ENCODE measurements around the gene COPS9. TPM values are rescaled to one million over a fixed set of nuclear protein-coding genes. Genes with fewer than 3 reads are reported as not detected.
A peak's percentile ranks its signal among the peaks of the same experiment; 100 is the strongest.

Gene COPS9
- total RNA-seq, 1 donor: 73.0 TPM

- H3K4me3 ChIP-seq (ENCODE audit: low read depth, low read length): no peak overlapping the region
- peak; percentile 89 for TF ChIP-seq CTCF (IDR thresholded peaks at IDR 0.05; ENCODE audit: insufficient read depth, low read length)
- DNase-seq (ENCODE audit: low read depth): peak; percentile 30
Measured at GRCh38 chr2:240149943-240150784, 14.1 kb upstream of the COPS9 start.

- TF ChIP-seq CTCF (IDR thresholded peaks at IDR 0.05; ENCODE audit: insufficient read depth, low read length): no peak
- no peak for DNase-seq (ENCODE audit: low read depth)
- no peak overlapping the region for H3K4me3 ChIP-seq (ENCODE audit: low read depth, low read length)
Measured at GRCh38 chr2:240147911-240148587, 11.9 kb upstream of the COPS9 start.

- DNase-seq (ENCODE audit: low read depth): no peak
Measured at GRCh38 chr2:240147382-240147781, 11.3 kb upstream of the COPS9 start.

GRCh38 chr2:240146627-240147278, 10.6 kb upstream of the COPS9 start:
- H3K4me3 ChIP-seq (ENCODE audit: low read depth, low read length): no peak overlapping the region
- TF ChIP-seq CTCF (IDR thresholded peaks at IDR 0.05; ENCODE audit: insufficient read depth, low read length): no peak
- no peak for DNase-seq (ENCODE audit: low read depth)

More at GRCh38 chr2:240147382-240147781, 11.3 kb upstream of the COPS9 start:
- no peak for TF ChIP-seq CTCF (IDR thresholded peaks at IDR 0.05; ENCODE audit: insufficient read depth, low read length)
- H3K4me3 ChIP-seq (ENCODE audit: low read depth, low read length): no peak overlapping the region

- H3K4me3 ChIP-seq (ENCODE audit: low read depth, low read length): no peak overlapping the region
- no peak for TF ChIP-seq CTCF (IDR thresholded peaks at IDR 0.05; ENCODE audit: insufficient read depth, low read length)
- no peak for DNase-seq (ENCODE audit: low read depth)
Measured at GRCh38 chr2:240146141-240146561, 10.0 kb upstream of the COPS9 start.

- DNase-seq (ENCODE audit: low read depth): no peak
- no peak overlapping the region for H3K4me3 ChIP-seq (ENCODE audit: low read depth, low read length)
- no peak for TF ChIP-seq CTCF (IDR thresholded peaks at IDR 0.05; ENCODE audit: insufficient read depth, low read length)
Measured at GRCh38 chr2:240145461-240145860, 9.4 kb upstream of the COPS9 start.
